Tongue (tissue), 2 donors: Measurements from ENCODE around the gene USP7. TPM values are rescaled to one million over a fixed set of nuclear protein-coding genes. Genes with fewer than 3 reads are reported as not detected.
"Not testable (repeated sequence)": the region's sequence is repeated elsewhere in the genome, so short reads cannot be mapped to it uniquely, and the experiment has no call there.

Experiments used
- DNase-seq: peaks from one replicate; pipeline ENCODE4 v3.0.0-alpha.2; 2015
- total RNA-seq: library from RNA; depleted of rRNA; stranded (reverse); fragments of >200 nt; gene quantifications from one replicate; pipeline ENCODE4 v1.2.3, GENCODE V29; 2014

Gene USP7
- total RNA-seq, 1 donor from 2014 or later = 103 TPM

- not testable (repeated sequence) for DNase-seq
Measured at GRCh38 chr16:8843296-8843695, 120.4 kb downstream of the USP7 start.

Other genes starting within 250 kb of the USP7 start
- gene TMEM186, start 166.3 kb downstream of the USP7 start, total RNA-seq = 5.9 TPM
- 27.9 TPM for gene PMM2, start 166.1 kb downstream of the USP7 start, total RNA-seq
- 78.0 TPM for gene CARHSP1, start 94.9 kb downstream of the USP7 start, total RNA-seq
- gene LITAFD, start 81.6 kb downstream of the USP7 start, total RNA-seq = not detected
- gene HAPSTR1, start 127.7 kb upstream of the USP7 start, total RNA-seq = 83.2 TPM